AG04449 (cell line): ENCODE data around the gene MYH1.

Experiments
- CTCF ChIA-PET: fragments of 350-600 bp; formaldehyde crosslinking; extraction: SDS; loops from one replicate; lab custom pipeline; 2021; ENCODE audit warnings: antibody characterized with exemption; lab: Yijun Ruan, JAX
- POLR2A ChIA-PET: fragments of 400-600, 350-600 bp; formaldehyde crosslinking; extraction: SDS; loops from one replicate; lab custom pipeline; 2020; ENCODE audit warnings: antibody characterized with exemption, inconsistent platforms; lab: Yijun Ruan, JAX
- DNase-seq: peaks from one replicate; pipeline ENCODE4 v3.0.0-alpha.2; 2010; ENCODE audit warnings: low read depth, low spot score
- H3K4me3 ChIP-seq: 2 replicates; pipeline ENCODE4 v1.5.1; 2011; ENCODE audit warnings: low read depth, mild to moderate bottlenecking, control low read depth, low read length
- CTCF ChIP-seq: IDR thresholded peaks from one replicate; pipeline ENCODE4 v1.5.1; 2011; ENCODE audit warnings: mild to moderate bottlenecking, moderate library complexity, low read length, control low read depth, inconsistent platforms; ENCODE audit not compliant: insufficient read depth; ENCODE audit errors: missing control alignments

Gene MYH1

GRCh38 chr17:10518271-10519037, at the start of gene MYH1:
MYH1 (minus strand) TSS chr17:10518542; CDS start chr17:10516642, 1,900 bp downstream.
- ChIA-PET POLR2A (no interaction called here), CTCF (no interaction called here)
- H3K4me3 ChIP-seq: no peak within 1 kb of the TSS
- no peak for DNase-seq
- TF ChIP-seq CTCF: no peak

DNA sequence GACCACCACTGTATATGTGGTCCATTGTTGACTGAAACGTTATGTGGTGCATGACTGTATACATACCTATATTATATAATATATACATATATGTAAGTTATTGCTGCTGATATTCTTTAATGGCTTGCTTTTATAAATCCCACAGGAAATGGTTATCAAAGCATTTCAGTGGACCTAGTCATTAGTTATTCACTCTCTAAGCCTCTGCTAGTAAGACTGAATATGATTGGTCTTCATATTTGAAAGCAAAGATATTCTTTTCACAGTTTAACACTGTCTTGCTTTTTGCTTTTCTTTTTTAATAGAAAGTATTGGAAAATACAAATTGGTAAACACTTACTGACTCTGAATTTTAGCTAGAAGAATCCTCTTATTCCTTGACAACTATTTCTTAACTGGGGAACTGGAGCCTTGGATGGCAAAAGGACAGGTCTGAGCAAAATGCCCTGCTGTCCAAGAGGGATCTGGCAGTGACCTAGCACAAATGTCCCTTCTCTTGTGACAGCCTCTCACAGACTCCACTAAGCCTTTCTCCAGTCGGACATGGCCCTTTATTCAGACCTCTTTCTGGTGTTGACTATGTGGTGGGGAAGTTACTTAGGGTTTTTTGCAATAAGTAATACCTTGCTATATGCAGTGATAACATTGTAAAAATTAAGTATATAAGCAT, 45.8 kb upstream of the MYH1 start:
- no peak for DNase-seq
- no peak overlapping the region for H3K4me3 ChIP-seq
- TF ChIP-seq CTCF: no peak
- POLR2A ChIA-PET: no interaction called here
- CTCF ChIA-PET: no interaction called here

DNA sequence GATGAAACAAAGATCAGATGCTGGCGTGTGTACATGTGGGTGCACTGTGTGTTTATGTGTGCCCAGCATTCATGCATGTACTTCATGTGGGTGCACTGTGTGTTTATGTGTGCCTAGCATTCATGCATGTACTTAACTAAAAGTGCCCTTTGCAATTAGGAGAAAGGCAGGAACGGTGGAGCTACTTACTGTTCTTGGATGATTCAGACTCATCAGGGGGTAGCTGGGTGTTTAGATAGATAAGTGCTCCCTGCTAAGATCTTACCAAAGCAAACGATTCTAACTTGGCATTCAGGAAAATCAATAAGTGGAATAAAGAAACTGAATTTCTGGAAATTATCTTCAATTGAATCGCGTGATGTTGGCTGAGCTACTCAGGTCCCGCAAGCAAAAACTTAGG, 39.7 kb upstream of the MYH1 start:
- POLR2A ChIA-PET: no interaction called here
- no peak overlapping the region for H3K4me3 ChIP-seq
- TF ChIP-seq CTCF: no peak
- CTCF ChIA-PET: no interaction called here
- no peak for DNase-seq

- ChIA-PET CTCF (no interaction called here), POLR2A (interaction anchor here (0.7 kb wide), 1 partner anchor 109 kb away, joined by 3 read pairs; no protein-coding TSS in a partner anchor)
- H3K4me3 ChIP-seq: no peak overlapping the region
- no peak for TF ChIP-seq CTCF
- no peak for DNase-seq
Observed at GRCh38 chr17:10557422-10557821, 39.1 kb upstream of the MYH1 start.

DNA sequence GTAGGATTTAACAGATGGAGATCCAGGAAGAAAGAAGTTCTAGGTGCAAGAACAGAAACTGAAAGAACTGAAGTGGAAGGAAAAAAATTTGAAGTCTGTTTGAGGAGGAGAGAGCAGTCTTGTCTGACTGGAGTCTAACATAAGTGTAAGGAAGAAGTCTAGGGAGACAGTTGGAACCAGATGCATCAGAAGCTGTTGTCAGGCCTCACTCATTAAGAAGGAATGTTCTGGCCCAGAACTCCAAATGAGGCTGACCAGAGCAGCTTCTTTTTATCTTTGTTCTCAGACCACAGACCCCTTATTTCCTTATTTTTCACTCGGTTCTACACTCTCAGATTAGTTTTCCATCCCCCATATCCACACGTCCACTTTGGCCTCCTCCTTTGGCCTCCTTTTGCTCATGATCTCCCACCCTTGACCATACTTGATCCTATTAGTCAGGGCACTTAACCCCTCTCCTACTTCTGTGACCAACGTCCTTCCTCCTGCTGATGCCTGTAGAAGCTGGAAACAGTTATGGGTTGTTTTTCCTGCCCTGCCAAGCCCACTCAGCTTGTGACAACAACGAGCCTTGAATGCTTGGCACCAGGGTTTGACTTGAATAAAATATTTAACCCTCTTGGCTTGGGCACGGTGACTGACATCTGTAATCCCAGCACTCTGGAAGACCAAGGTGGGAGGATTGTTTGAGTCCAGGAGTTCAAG, 38.1 kb upstream of the MYH1 start:
- ChIA-PET POLR2A (no interaction called here), CTCF (interaction anchor here (0.7 kb wide), 1 partner anchor 1439 kb away, joined by 3 read pairs; no protein-coding TSS in a partner anchor)
- H3K4me3 ChIP-seq: no peak overlapping the region
- DNase-seq: no peak
- no peak for TF ChIP-seq CTCF

- no peak for DNase-seq
- TF ChIP-seq CTCF: no peak
- CTCF ChIA-PET: no interaction called here
- H3K4me3 ChIP-seq: no peak overlapping the region
- POLR2A ChIA-PET: no interaction called here
Observed at GRCh38 chr17:10550014-10550413, 31.7 kb upstream of the MYH1 start.
